HCT116 (cell line): ENCODE measurements around the gene PKP1. TPM values are rescaled to one million over a fixed set of nuclear protein-coding genes. Genes with fewer than 3 reads are reported as not detected.

Experiments
- ATAC-seq: fragments of 200-7000 bp; cut with Tn5 transposase; 2 replicates; pipeline ENCODE4 v1.9.1; 2020; ENCODE audit warnings: mild to moderate bottlenecking, moderate library complexity
- BruUV-seq: library from RNA; stranded (reverse); fragments of 400-500 nt; replicated peaks from 2 replicates; lab custom pipeline; 2021; lab: Mats Ljungman, UMichigan
- CTCF ChIA-PET: fragments of 300-600 bp; sonication (Branson Sonifier 250); formaldehyde crosslinking; loops from one replicate; lab custom pipeline; 2021; ENCODE audit warnings: antibody characterized with exemption; lab: Charles Lee
- POLR2A ChIA-PET: fragments of 300-600, 350-600 bp; sonication (Branson Sonifier 250); formaldehyde crosslinking; loops from one replicate; lab custom pipeline; 2021; ENCODE audit warnings: antibody characterized with exemption; lab: Charles Lee
- RAD21 ChIA-PET, 2 experiments: fragments of 300-600 bp; sonication (Branson Sonifier 250); formaldehyde crosslinking; loops; one replicate each; lab custom pipeline; 2023; ENCODE audit warnings: low total read pairs in 2 of 2; ENCODE audit not compliant: uncharacterized antibody in 2 of 2, unreplicated experiment in 2 of 2, low non-redundant PET in 1 of 2; lab: Charles Lee
- DNase-seq: peaks from one replicate; pipeline ENCODE4 v3.0.0-alpha.2; 2010; ENCODE audit warnings: low read depth, low spot score
- H2AFZ ChIP-seq: fragments of 200-600 bp; shearing (Covaris generic), sonication (generic); 2 replicates; pipeline ENCODE4 v1.6.1; 2017; ENCODE audit warnings: low read depth, mixed run types, mixed read lengths, antibody characterized with exemption, low read length; ENCODE audit not compliant: poor library complexity, severe bottlenecking
- H3K27ac ChIP-seq: 2 replicates; pipeline ENCODE4 v1.5.1; 2012; ENCODE audit warnings: low read depth, low read length
- H3K27me3 ChIP-seq: fragments of 200-600 bp; sonication (generic); 2 replicates; pipeline ENCODE4 v1.6.1; 2016; ENCODE audit warnings: mixed run types, low read length, mixed read lengths; ENCODE audit not compliant: insufficient read depth
- H3K36me3 ChIP-seq, 2 experiments: fragments of 200-500 bp in 1 of 2; fragments of 200-600 bp in 1 of 2; sonication (Bioruptor generic) in 1 of 2; sonication (generic) in 1 of 2; 2 replicates each; pipeline versions ENCODE4 v1.5.1 to v1.6.1; 2014 to 2016; ENCODE audit warnings: low read length in 2 of 2, inconsistent platforms in 1 of 2, mixed read lengths in 1 of 2, mixed run types in 1 of 2; ENCODE audit not compliant: insufficient read depth in 2 of 2, control insufficient read depth in 1 of 2
- H3K4me1 ChIP-seq, 2 experiments: fragments of 200-600 bp in 1 of 2; sonication (generic) in 1 of 2; 2 replicates each; pipeline versions ENCODE4 v1.5.1 to v1.6.1; 2012 to 2017; ENCODE audit warnings: low read length in 2 of 2, inconsistent platforms in 1 of 2, mild to moderate bottlenecking in 1 of 2, mixed read lengths in 1 of 2, mixed run types in 1 of 2, moderate library complexity in 1 of 2; ENCODE audit not compliant: insufficient read depth in 2 of 2, control insufficient read depth in 1 of 2
- H3K4me2 ChIP-seq: fragments of 200-600 bp; sonication (generic); 2 replicates; pipeline ENCODE4 v1.6.1; 2017; ENCODE audit warnings: mixed run types, low read length, mixed read lengths
- H3K4me3 ChIP-seq, 2 experiments: fragments of 200-600 bp in 1 of 2; sonication (generic) in 1 of 2; replicated peaks in 1 of 2; 2 replicates each; pipeline ENCODE4 v1.5.1; 2011 to 2016; ENCODE audit warnings: low read length in 2 of 2, control low read depth in 1 of 2, low read depth in 1 of 2, mild to moderate bottlenecking in 1 of 2, mixed read lengths in 1 of 2, mixed run types in 1 of 2
- H3K79me2 ChIP-seq: fragments of 200-600 bp; sonication (generic); 2 replicates; pipeline ENCODE4 v1.6.1; 2017; ENCODE audit warnings: mild to moderate bottlenecking, mixed run types, low read length, moderate library complexity, mixed read lengths; ENCODE audit not compliant: insufficient read depth
- H3K9ac ChIP-seq: fragments of 200-600 bp; sonication (generic); 2 replicates; pipeline ENCODE4 v1.6.1; 2016; ENCODE audit warnings: low read length, mixed read lengths
- H3K9me2 ChIP-seq: fragments of 200-600 bp; sonication (generic), shearing (Covaris generic); 2 replicates; pipeline ENCODE4 v1.6.1; 2017; ENCODE audit warnings: mixed run types, mild to moderate bottlenecking, moderate library complexity; ENCODE audit not compliant: insufficient read depth
- H3K9me3 ChIP-seq, 2 experiments: fragments of 200-500 bp in 1 of 2; fragments of 200-600 bp in 1 of 2; sonication (Bioruptor generic) in 1 of 2; sonication (generic) in 1 of 2; 2 replicates each; pipeline ENCODE4 v1.6.1; 2014 to 2017; ENCODE audit warnings: low read length in 2 of 2, mixed read lengths in 2 of 2, inconsistent platforms in 1 of 2, low read depth in 1 of 2, mild to moderate bottlenecking in 1 of 2, mixed run types in 1 of 2, moderate library complexity in 1 of 2; ENCODE audit not compliant: control insufficient read depth in 1 of 2, insufficient read depth in 1 of 2
- H4K20me1 ChIP-seq: fragments of 200-600 bp; sonication (generic), shearing (Covaris generic); 2 replicates; pipeline ENCODE4 v1.6.1; 2017; ENCODE audit warnings: mixed run types, mild to moderate bottlenecking, moderate library complexity; ENCODE audit not compliant: insufficient read depth
- CBX3 ChIP-seq: IDR thresholded peaks from 2 replicates; pipeline ENCODE4 v1.6.1; 2012; ENCODE audit warnings: low read depth
- ELF1 ChIP-seq: IDR thresholded peaks from 2 replicates; pipeline ENCODE4 v1.6.1; 2012; ENCODE audit warnings: low read depth, borderline replicate concordance
- EZH2phosphoT487 ChIP-seq: fragments of 200-600 bp; IDR thresholded peaks from 2 replicates; pipeline ENCODE4 v1.6.1; 2018; ENCODE audit warnings: antibody characterized with exemption, borderline replicate concordance
- SIN3A ChIP-seq: IDR thresholded peaks from 2 replicates; pipeline ENCODE4 v1.6.1; 2012; ENCODE audit warnings: low read depth
- intact Hi-C: fragments of 100-400 bp; cut with micrococcal nuclease; formaldehyde crosslinking; loops from 2 replicates; pipeline ENCODE4 v1.10.0; 2022
- total RNA-seq: library from RNA; stranded (reverse); gene quantifications from one replicate; pipeline ENCODE4 v1.2.1, GENCODE V29; 2021; ENCODE audit not compliant: unreplicated experiment

Gene PKP1
- total RNA-seq, 1 experiment from 2014 or later, result 0.07 TPM

- no peaks in the 10 kb centered on the region for H3K36me3 ChIP-seq
- TF ChIP-seq EZH2phosphoT487 (no peak), SIN3A (no peak), ELF1 (no peak)
- TF ChIP-seq, all 23 proteins: peak for 0
- DNase-seq (no peak), ATAC-seq (no peak)
- BruUV-seq, result no TSS peak
- Histone ChIP-seq H3K79me2 (no peaks in the 10 kb centered on the region), H2AFZ (no peak overlapping the region), H3K27ac (no peak overlapping the region), H3K9me3 (no peaks in the 10 kb centered on the region), H3K27me3 (peaks cover 10% of the 10 kb centered on the region; the same call in 1 of the 2 replicates), H3K9me2 (no peaks in the 10 kb centered on the region), H3K4me3 (no peak overlapping the region), H3K9ac (no peak overlapping the region), H3K4me2 (no peak overlapping the region), H3K4me1 (peaks cover 0 to 4% of the 10 kb centered on the region in 2 experiments; a peak in 1 of 4 replicates), H4K20me1 (no peaks in the 10 kb centered on the region)
- POLR2A ChIA-PET, result no interaction called here
- CTCF ChIA-PET, result no interaction called here
- RAD21 ChIA-PET, result no interaction called here
- intact Hi-C loops, result no loop called here
These were observed 1.1 kb upstream of the PKP1 start for GRCh38 chr1:201282216-201282615.

GRCh38 chr1:201283836-201284553, 689 bp downstream of the PKP1 start:
- Histone ChIP-seq H3K27ac (no peak overlapping the region), H3K4me2 (no peak overlapping the region), H3K36me3 (no peaks in the 10 kb centered on the region), H2AFZ (no peak overlapping the region), H3K79me2 (no peaks in the 10 kb centered on the region), H3K9ac (no peak overlapping the region), H3K9me2 (no peaks in the 10 kb centered on the region), H3K9me3 (no peaks in the 10 kb centered on the region)
- RAD21 ChIA-PET, result no interaction called here
- no peak for DNase-seq
- CTCF ChIA-PET, result no interaction called here
- BruUV-seq, result no TSS peak
- no peak for TF ChIP-seq ELF1
- TF ChIP-seq CBX3, result no peak
- TF ChIP-seq, all 23 proteins: peak for 0
- peaks cover 15% of the 10 kb centered on the region; the same call in 1 of the 2 replicates for H3K27me3 ChIP-seq
- ATAC-seq, result no peak
- no peak overlapping the region for H3K4me3 ChIP-seq
- no peaks in the 10 kb centered on the region for H4K20me1 ChIP-seq
- intact Hi-C loops, result no loop called here
- POLR2A ChIA-PET, result no interaction called here
- H3K4me1 ChIP-seq, result no peaks in the 10 kb centered on the region
